Hepatocyte (in vitro differentiated cells): Measurements from ENCODE around the gene DSCAM.

Source experiments
- EZH2 ChIP-seq: fragments of 200-600 bp; sonication (generic); IDR thresholded peaks from 2 replicates; pipeline ENCODE4 v1.6.1; 2016; ENCODE audit warnings: antibody characterized with exemption, mild to moderate bottlenecking, borderline replicate concordance
- EZH2phosphoT487 ChIP-seq: fragments of 200-600 bp; sonication (generic); IDR thresholded peaks from one replicate; pipeline ENCODE4 v1.6.1; 2018; ENCODE audit warnings: antibody characterized with exemption, mild to moderate bottlenecking, low read depth, moderate library complexity; ENCODE audit not compliant: unreplicated experiment, severe bottlenecking
- TF ChIP-seq, protein P1 (sequence below): fragments of 200-600 bp; sonication (generic); IDR thresholded peaks from 2 replicates; pipeline ENCODE4 v1.5.1; 2016; ENCODE audit warnings: antibody characterized with exemption, mild to moderate bottlenecking; ENCODE audit not compliant: poor library complexity

GRCh38 chr21:40633048-40633447 is 213.9 kb downstream of the DSCAM start:
- TF ChIP-seq, protein P1, sequence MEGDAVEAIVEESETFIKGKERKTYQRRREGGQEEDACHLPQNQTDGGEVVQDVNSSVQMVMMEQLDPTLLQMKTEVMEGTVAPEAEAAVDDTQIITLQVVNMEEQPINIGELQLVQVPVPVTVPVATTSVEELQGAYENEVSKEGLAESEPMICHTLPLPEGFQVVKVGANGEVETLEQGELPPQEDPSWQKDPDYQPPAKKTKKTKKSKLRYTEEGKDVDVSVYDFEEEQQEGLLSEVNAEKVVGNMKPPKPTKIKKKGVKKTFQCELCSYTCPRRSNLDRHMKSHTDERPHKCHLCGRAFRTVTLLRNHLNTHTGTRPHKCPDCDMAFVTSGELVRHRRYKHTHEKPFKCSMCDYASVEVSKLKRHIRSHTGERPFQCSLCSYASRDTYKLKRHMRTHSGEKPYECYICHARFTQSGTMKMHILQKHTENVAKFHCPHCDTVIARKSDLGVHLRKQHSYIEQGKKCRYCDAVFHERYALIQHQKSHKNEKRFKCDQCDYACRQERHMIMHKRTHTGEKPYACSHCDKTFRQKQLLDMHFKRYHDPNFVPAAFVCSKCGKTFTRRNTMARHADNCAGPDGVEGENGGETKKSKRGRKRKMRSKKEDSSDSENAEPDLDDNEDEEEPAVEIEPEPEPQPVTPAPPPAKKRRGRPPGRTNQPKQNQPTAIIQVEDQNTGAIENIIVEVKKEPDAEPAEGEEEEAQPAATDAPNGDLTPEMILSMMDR, result no peak
- TF ChIP-seq EZH2 (no peak), EZH2phosphoT487 (no peak)
